BLaER1 (cell line): Measurements from ENCODE around the gene IMMP2L.

Experiments
- H3K27ac ChIP-seq: shearing (Covaris generic); formaldehyde crosslinking; 2 replicates; pipeline ENCODE4 v1.8.1; 2022
- H3K27me3 ChIP-seq: shearing (Covaris generic); formaldehyde crosslinking; 2 replicates; pipeline ENCODE4 v1.8.1; 2022
- H3K36me3 ChIP-seq: shearing (Covaris generic); formaldehyde crosslinking; 2 replicates; pipeline ENCODE4 v1.8.1; 2022
- H3K4me1 ChIP-seq: shearing (Covaris generic); formaldehyde crosslinking; 2 replicates; pipeline ENCODE4 v1.8.1; 2022
- H3K4me2 ChIP-seq: shearing (Covaris generic); formaldehyde crosslinking; 2 replicates; pipeline ENCODE4 v1.8.1; 2022
- H3K4me3 ChIP-seq: shearing (Covaris generic); formaldehyde crosslinking; 2 replicates; pipeline ENCODE4 v1.8.1; 2022
- H3K9ac ChIP-seq: shearing (Covaris generic); formaldehyde crosslinking; 2 replicates; pipeline ENCODE4 v1.8.1; 2022
- H3K9me3 ChIP-seq: shearing (Covaris generic); formaldehyde crosslinking; 2 replicates; pipeline ENCODE4 v1.8.1; 2022
- H4K20me1 ChIP-seq: shearing (Covaris generic); formaldehyde crosslinking; 2 replicates; pipeline ENCODE4 v1.8.1; 2022
- Cebpa-rat ChIP-seq: shearing (Covaris generic); IDR thresholded peaks from 2 replicates; pipeline ENCODE4 v1.8.1; 2022

IMMP2L gene

GRCh38 chr7:110891197-110891596, 671.1 kb downstream of the IMMP2L start:
- Histone ChIP-seq H3K27me3 (no peaks in the 10 kb centered on the region), H3K27ac (no peak overlapping the region), H3K9ac (no peak overlapping the region), H3K9me3 (no peaks in the 10 kb centered on the region), H3K4me1 (no peaks in the 10 kb centered on the region), H4K20me1 (no peaks in the 10 kb centered on the region), H3K4me3 (no peak overlapping the region), H3K4me2 (no peak overlapping the region), H3K36me3 (no peaks in the 10 kb centered on the region)
- no peak for TF ChIP-seq Cebpa-rat

DNA sequence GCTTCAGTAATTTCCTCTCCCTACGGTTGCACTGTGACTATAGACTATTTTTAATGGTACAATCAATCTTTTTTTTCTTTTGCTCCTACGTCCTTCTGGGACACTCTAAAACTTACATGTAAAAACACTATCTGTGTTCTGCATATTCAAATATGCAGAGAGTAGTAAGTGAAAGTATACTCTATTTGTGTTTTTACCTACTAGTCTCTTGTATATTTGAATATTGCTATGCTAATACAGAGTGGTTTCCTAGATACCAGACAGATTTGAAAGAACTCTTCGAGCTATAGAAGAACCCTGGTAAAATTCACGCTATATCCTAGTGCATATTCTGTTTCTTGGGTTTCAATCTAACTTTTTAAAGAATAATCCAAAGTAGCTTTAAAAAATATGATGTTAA, 672.2 kb downstream of the IMMP2L start:
- Histone ChIP-seq H4K20me1 (no peaks in the 10 kb centered on the region), H3K4me3 (no peak overlapping the region), H3K4me2 (no peak overlapping the region), H3K9ac (no peak overlapping the region), H3K27me3 (no peaks in the 10 kb centered on the region), H3K4me1 (no peaks in the 10 kb centered on the region), H3K27ac (no peak overlapping the region), H3K9me3 (no peaks in the 10 kb centered on the region), H3K36me3 (no peaks in the 10 kb centered on the region)
- TF ChIP-seq Cebpa-rat, result no peak

GRCh38 chr7:110889335-110889734, 673.0 kb downstream of the IMMP2L start:
- TF ChIP-seq Cebpa-rat, result no peak
- Histone ChIP-seq H3K9ac (no peak overlapping the region), H3K4me3 (no peak overlapping the region), H3K36me3 (no peaks in the 10 kb centered on the region), H3K4me1 (no peaks in the 10 kb centered on the region), H3K9me3 (no peaks in the 10 kb centered on the region), H3K27ac (no peak overlapping the region), H3K27me3 (no peaks in the 10 kb centered on the region), H3K4me2 (no peak overlapping the region), H4K20me1 (no peaks in the 10 kb centered on the region)

- H3K9me3 ChIP-seq, result no peaks in the 10 kb centered on the region
- no peaks in the 10 kb centered on the region for H3K4me1 ChIP-seq
- no peak overlapping the region for H3K9ac ChIP-seq
- H3K27me3 ChIP-seq, result no peaks in the 10 kb centered on the region
- H3K4me2 ChIP-seq, result no peak overlapping the region
- no peaks in the 10 kb centered on the region for H3K36me3 ChIP-seq
- no peak for TF ChIP-seq Cebpa-rat
- H3K27ac ChIP-seq, result no peak overlapping the region
- no peaks in the 10 kb centered on the region for H4K20me1 ChIP-seq
- H3K4me3 ChIP-seq, result no peak overlapping the region
Measured at GRCh38 chr7:110888641-110889040, 673.7 kb downstream of the IMMP2L start.

GRCh38 chr7:110885474-110885873, 676.8 kb downstream of the IMMP2L start:
- Histone ChIP-seq H3K27ac (no peak overlapping the region), H4K20me1 (no peaks in the 10 kb centered on the region), H3K4me2 (no peak overlapping the region), H3K9ac (no peak overlapping the region), H3K27me3 (no peaks in the 10 kb centered on the region), H3K4me3 (no peak overlapping the region), H3K9me3 (no peaks in the 10 kb centered on the region), H3K4me1 (no peaks in the 10 kb centered on the region), H3K36me3 (no peaks in the 10 kb centered on the region)
- no peak for TF ChIP-seq Cebpa-rat

GRCh38 chr7:110881721-110882120, 680.6 kb downstream of the IMMP2L start:
- Histone ChIP-seq H3K9me3 (no peaks in the 10 kb centered on the region), H3K9ac (no peak overlapping the region), H3K4me3 (no peak overlapping the region), H3K27me3 (no peaks in the 10 kb centered on the region), H4K20me1 (no peaks in the 10 kb centered on the region), H3K4me1 (no peaks in the 10 kb centered on the region), H3K27ac (no peak overlapping the region), H3K4me2 (no peak overlapping the region), H3K36me3 (no peaks in the 10 kb centered on the region)
- no peak for TF ChIP-seq Cebpa-rat

- TF ChIP-seq Cebpa-rat, result no peak
- no peak overlapping the region for H3K27ac ChIP-seq
- H4K20me1 ChIP-seq, result no peaks in the 10 kb centered on the region
- H3K9ac ChIP-seq, result no peak overlapping the region
- H3K27me3 ChIP-seq, result no peaks in the 10 kb centered on the region
- no peaks in the 10 kb centered on the region for H3K9me3 ChIP-seq
- H3K4me1 ChIP-seq, result no peaks in the 10 kb centered on the region
- no peak overlapping the region for H3K4me2 ChIP-seq
- H3K36me3 ChIP-seq, result no peaks in the 10 kb centered on the region
- no peak overlapping the region for H3K4me3 ChIP-seq
Measured at GRCh38 chr7:110880971-110881370, 681.3 kb downstream of the IMMP2L start.

DNA sequence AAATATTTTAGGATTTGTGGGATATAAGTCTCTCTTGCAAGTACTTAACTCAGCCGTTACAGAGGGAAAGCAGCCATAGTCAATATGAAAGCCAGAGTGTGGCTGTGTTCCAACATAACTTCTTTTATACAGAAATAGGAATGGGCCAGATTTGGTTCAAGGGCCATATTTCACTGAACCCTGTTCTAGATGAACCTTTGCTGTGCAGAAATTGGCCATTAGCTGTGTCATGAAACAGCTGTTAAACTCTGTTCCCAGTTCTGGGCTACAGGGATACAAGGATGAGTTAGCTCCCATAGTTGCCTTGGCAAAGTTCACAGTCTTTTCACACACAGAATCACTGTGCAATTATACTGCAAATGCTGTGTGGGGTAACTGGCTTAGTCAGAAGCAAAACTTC, 685.3 kb downstream of the IMMP2L start:
- Histone ChIP-seq H3K4me2 (no peak overlapping the region), H4K20me1 (no peaks in the 10 kb centered on the region), H3K4me1 (no peaks in the 10 kb centered on the region), H3K27me3 (no peaks in the 10 kb centered on the region), H3K36me3 (no peaks in the 10 kb centered on the region), H3K4me3 (no peak overlapping the region), H3K27ac (no peak overlapping the region), H3K9me3 (no peaks in the 10 kb centered on the region), H3K9ac (no peak overlapping the region)
- no peak for TF ChIP-seq Cebpa-rat

DNA sequence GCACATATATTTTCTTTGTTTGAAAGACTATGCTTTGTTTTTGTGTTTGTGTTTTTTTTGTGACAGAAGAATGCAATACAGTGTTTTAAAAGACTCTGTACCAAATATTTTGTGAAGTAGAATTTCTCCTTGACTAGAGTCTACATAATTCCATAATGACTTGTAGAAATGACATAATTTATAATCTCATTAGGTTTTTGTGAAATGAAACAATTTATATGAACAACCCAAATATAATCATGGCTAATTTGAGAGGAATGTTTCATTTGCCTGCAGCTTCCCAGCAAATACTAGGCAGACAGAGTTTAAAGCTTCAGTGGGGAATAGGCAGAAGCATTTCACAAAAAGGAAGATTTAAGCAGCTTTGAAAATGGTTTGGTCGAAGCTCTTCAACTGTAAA, 686.9 kb downstream of the IMMP2L start:
- no peaks in the 10 kb centered on the region for H3K27me3 ChIP-seq
- no peak for TF ChIP-seq Cebpa-rat

GRCh38 chr7:110871856-110872255, 690.4 kb downstream of the IMMP2L start:
- no peak overlapping the region for H3K4me2 ChIP-seq
- H3K4me3 ChIP-seq, result no peak overlapping the region
- H3K9me3 ChIP-seq, result no peaks in the 10 kb centered on the region
- no peaks in the 10 kb centered on the region for H3K27me3 ChIP-seq
- H4K20me1 ChIP-seq, result no peaks in the 10 kb centered on the region
- TF ChIP-seq Cebpa-rat, result no peak
- no peaks in the 10 kb centered on the region for H3K36me3 ChIP-seq
- H3K27ac ChIP-seq, result no peak overlapping the region
- no peak overlapping the region for H3K9ac ChIP-seq
- H3K4me1 ChIP-seq, result no peaks in the 10 kb centered on the region

More for the DNA sequence above, 686.9 kb downstream of the IMMP2L start:
- Histone ChIP-seq H3K4me3 (no peak overlapping the region), H3K4me1 (no peaks in the 10 kb centered on the region), H3K27ac (no peak overlapping the region), H4K20me1 (no peaks in the 10 kb centered on the region), H3K9ac (no peak overlapping the region), H3K4me2 (no peak overlapping the region), H3K36me3 (no peaks in the 10 kb centered on the region), H3K9me3 (no peaks in the 10 kb centered on the region)

- no peaks in the 10 kb centered on the region for H3K27me3 ChIP-seq
- H3K9me3 ChIP-seq, result no peaks in the 10 kb centered on the region
- no peak overlapping the region for H3K4me3 ChIP-seq
- no peak overlapping the region for H3K9ac ChIP-seq
- no peak for TF ChIP-seq Cebpa-rat
- H3K4me1 ChIP-seq, result no peaks in the 10 kb centered on the region
- H3K36me3 ChIP-seq, result no peaks in the 10 kb centered on the region
- H3K27ac ChIP-seq, result no peak overlapping the region
- no peaks in the 10 kb centered on the region for H4K20me1 ChIP-seq
- no peak overlapping the region for H3K4me2 ChIP-seq
Measured at GRCh38 chr7:110870926-110871325, 691.4 kb downstream of the IMMP2L start.
